Measurements from ENCODE around the gene TMA7. TPM values are rescaled to one million over a fixed set of nuclear protein-coding genes. Genes with fewer than 3 reads are reported as not detected.

The TMA7 gene
- total RNA-seq, 4 donors from 2014 or later, result 239 to 266 (median 255) TPM

DNA sequence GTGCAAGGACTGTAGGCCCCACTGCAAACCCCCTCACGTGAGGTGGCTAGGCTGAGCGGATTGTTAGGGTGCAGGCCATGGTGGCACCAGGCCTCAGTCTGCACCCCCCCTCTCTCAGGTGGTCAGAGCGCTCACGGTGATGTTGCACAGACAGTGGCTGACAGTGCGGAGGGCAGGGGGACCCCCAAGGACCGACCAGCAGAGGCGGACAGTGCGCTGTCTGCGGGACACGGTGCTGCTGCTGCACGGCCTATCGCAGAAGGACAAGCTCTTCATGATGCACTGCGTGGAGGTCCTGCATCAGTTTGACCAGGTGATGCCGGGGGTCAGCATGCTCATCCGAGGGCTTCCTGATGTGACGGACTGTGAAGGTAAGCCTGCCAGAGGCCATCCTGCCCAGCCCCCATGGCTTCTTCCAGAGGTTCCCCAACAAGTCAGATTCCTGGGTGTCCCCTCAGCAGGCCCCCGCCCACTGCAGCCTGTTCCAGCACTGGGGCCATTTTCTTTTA, 24.7 kb downstream of the TMA7 start:
- no peak for ATAC-seq (ENCODE audit: low FRiP score)

DNA sequence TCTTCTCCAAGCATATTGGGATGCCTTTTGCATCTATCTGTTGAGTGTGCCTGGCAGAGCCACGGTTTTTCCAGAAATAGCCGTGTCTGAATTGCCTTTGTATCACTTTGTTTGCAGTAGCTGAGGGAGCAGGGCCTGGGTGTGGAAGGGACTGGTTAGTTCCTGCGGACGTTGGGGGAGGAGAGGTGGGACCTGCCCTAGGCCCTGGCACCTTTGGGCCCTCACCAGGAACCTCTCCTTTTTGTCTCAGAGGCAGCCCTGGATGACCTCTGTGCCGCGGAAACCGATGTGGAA, 25.1 kb downstream of the TMA7 start:
- no peak for ATAC-seq (ENCODE audit: low FRiP score)
- TF ChIP-seq, protein P1, sequence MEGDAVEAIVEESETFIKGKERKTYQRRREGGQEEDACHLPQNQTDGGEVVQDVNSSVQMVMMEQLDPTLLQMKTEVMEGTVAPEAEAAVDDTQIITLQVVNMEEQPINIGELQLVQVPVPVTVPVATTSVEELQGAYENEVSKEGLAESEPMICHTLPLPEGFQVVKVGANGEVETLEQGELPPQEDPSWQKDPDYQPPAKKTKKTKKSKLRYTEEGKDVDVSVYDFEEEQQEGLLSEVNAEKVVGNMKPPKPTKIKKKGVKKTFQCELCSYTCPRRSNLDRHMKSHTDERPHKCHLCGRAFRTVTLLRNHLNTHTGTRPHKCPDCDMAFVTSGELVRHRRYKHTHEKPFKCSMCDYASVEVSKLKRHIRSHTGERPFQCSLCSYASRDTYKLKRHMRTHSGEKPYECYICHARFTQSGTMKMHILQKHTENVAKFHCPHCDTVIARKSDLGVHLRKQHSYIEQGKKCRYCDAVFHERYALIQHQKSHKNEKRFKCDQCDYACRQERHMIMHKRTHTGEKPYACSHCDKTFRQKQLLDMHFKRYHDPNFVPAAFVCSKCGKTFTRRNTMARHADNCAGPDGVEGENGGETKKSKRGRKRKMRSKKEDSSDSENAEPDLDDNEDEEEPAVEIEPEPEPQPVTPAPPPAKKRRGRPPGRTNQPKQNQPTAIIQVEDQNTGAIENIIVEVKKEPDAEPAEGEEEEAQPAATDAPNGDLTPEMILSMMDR (IDR thresholded peaks at IDR 0.05), result no peak

More for the DNA sequence above, 24.7 kb downstream of the TMA7 start:
- DNase-seq (ENCODE audit: low spot score), result no peak
- TF ChIP-seq, protein P1 (IDR thresholded peaks at IDR 0.05), result no peak

DNA sequence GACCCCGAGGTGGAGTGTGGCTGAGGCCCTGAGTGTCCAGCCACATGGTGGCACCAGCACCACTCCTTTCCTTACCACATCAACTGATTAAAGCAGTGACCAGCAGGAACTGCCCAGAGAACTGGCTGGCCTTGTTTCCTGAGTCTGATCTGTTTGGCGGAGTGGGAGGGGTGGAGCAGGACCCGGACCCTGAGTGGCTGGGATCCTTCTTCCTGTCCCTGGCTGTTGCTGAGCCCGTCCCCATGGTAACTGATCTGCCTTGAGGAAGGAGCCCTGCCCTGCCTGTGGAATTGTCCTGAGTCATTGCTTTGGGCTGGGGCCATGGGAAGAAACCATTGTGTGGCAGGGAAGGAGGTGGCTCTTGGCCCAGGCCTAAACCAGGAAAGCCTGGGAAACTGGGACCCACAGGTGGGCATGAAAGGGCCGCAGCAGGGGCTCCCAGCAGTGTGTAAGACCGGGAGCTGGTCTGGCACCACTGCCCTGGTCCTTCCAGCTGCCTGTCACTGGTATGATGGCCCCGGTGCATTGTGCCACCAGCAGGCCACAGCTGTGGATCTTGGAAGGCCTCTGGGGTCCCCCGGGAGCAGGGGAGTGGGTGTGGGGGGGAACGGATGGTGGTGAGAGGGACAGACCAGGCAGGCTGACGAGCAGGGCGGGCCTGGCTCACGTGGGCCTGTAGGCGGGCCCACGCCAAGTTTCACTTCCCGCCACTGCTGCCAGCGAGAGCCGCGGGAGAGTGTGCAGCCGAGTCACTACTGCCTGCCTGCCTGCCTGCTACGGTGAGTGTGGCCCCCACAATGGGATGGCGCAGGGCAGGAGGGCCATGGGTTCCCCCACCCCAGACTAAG, 25.7 kb downstream of the TMA7 start:
- DNase-seq (ENCODE audit: low spot score) (peak; percentile 87), ATAC-seq (ENCODE audit: low FRiP score) (peak; percentile 93)
- TF ChIP-seq, protein P1 (IDR thresholded peaks at IDR 0.05), result peak in 1 of 3 donors; percentile 15

More for the DNA sequence above, 25.1 kb downstream of the TMA7 start:
- no peak for DNase-seq (ENCODE audit: low spot score)

DNA sequence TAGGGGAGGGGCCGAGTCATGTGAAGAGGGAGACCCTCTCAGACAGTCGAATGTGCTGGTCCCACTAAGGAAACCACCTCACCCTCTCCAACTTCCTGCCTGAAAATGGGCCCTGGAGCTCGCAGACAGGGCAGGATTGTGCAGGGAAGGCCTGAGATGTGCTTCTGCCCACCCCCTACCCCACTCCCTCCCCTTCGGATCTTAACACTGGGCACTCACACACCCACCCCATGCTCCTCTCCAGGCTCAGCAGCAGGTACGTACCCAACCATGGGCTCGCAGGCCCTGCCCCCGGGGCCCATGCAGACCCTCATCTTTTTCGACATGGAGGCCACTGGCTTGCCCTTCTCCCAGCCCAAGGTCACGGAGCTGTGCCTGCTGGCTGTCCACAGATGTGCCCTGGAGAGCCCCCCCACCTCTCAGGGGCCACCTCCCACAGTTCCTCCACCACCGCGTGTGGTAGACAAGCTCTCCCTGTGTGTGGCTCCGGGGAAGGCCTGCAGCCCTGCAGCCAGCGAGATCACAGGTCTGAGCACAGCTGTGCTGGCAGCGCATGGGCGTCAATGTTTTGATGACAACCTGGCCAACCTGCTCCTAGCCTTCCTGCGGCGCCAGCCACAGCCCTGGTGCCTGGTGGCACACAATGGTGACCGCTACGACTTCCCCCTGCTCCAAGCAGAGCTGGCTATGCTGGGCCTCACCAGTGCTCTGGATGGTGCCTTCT, 26.5 kb downstream of the TMA7 start:
- DNase-seq (ENCODE audit: low spot score) (no peak), ATAC-seq (ENCODE audit: low FRiP score) (no peak)
- TF ChIP-seq, protein P1 (IDR thresholded peaks at IDR 0.05), result no peak

DNA sequence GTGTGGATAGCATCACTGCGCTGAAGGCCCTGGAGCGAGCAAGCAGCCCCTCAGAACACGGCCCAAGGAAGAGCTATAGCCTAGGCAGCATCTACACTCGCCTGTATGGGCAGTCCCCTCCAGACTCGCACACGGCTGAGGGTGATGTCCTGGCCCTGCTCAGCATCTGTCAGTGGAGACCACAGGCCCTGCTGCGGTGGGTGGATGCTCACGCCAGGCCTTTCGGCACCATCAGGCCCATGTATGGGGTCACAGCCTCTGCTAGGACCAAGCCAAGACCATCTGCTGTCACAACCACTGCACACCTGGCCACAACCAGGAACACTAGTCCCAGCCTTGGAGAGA, 27.0 kb downstream of the TMA7 start:
- ATAC-seq (ENCODE audit: low FRiP score) (no peak), DNase-seq (ENCODE audit: low spot score) (no peak)
- TF ChIP-seq, protein P1 (IDR thresholded peaks at IDR 0.05), result no peak

DNA sequence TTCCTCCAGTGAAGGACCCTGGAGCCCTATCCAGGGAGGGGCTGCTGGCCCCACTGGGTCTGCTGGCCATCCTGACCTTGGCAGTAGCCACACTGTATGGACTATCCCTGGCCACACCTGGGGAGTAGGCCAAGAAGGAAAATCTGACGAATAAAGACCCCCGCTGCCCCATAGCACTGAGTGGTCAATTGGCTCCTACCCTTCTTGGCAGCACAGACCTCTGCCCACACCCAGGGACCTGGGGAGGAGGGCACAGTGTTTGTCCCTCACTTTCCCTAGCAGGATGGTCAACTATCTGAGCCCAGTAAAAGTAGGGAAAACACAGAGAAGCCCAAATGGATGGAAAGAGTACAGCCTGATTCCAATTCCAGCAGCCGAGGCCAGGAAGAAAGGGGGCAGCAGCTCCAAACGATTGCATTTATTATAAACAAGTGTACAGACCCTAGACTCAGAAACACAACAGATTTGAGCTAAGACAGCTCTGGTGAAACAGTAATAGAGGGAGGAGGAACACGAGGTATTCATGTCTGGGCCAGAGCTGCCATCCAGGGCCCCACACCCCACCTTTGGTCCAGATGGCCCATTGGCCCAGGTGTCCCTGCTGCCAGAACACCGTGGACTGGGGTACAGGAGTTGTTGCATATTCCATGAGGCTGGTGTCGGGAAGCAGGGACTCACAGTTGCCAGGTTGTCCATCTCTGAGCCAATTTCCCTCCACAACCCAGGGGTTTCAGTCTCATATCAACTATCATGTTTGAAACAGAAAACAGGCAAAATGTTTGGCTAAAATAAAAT, 27.6 kb downstream of the TMA7 start:
- no peak for DNase-seq (ENCODE audit: low spot score)
- TF ChIP-seq, protein P1 (IDR thresholded peaks at IDR 0.05), result no peak
- ATAC-seq (ENCODE audit: low FRiP score), result no peak
